ENCODE results near the gene RIBC2.

DNA sequence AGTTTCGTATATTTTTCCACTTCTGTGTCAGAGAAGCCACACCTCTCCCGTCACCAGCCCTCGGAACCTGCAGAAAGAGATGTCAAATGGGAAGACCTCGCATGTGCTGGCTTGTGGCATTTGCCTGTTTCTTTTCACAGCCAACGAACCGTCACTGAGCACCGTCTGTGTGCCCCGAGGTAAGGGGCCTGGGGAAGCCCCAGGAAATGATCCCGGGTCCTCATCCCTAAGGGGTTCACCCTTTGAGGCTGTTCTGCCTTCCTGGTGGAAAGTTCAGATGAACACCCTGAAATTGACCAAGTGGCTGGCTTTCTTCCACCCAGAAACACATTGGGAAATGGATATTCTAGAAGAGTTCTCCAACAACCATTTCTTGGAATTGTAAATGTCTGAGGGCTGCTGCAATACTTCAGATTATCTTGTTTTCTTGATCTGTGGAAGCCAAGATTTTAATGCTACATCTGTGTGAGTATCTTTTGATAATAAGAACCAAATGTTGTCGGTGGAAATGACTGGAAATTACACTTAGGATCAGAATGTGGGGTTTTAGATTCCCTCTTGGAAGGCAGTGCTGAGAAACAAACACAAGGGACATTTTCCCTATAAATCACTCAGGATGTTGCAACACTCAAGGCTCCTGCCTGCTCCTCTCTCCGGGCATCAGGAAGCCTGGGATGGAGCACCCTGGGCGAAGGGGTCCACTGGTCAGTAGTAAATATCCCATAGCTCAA, 37.6 kb downstream of the RIBC2 start:
- TF ChIP-seq CTCF (IDR thresholded peaks at IDR 0.05) (no peak), POLR2A (IDR thresholded peaks at IDR 0.05) (no peak), POLR2AphosphoS5 (IDR thresholded peaks at IDR 0.05) (peak; percentile 66)
